HG03159 (cell line): ENCODE data around the gene CYTH1.

ENCODE experiments used
- ATAC-seq: cut with Tn5 transposase; IDR thresholded peaks from one replicate; pipeline ENCODE4 v1.9.1; 2021; ENCODE audit warnings: mild to moderate bottlenecking, moderate library complexity; ENCODE audit not compliant: unreplicated experiment

Gene CYTH1

GRCh38 chr17:78737332-78737731 is 44.7 kb downstream of the CYTH1 start:
- no peak for ATAC-seq

GRCh38 chr17:78736526-78737079 is 45.5 kb downstream of the CYTH1 start:
- peak; percentile 48 for ATAC-seq

GRCh38 chr17:78735832-78736525 is 46.1 kb downstream of the CYTH1 start:
- ATAC-seq: peak; percentile 9

- no peak for ATAC-seq
Measured at GRCh38 chr17:78734793-78735641, 47.1 kb downstream of the CYTH1 start.

- ATAC-seq: no peak
Measured at GRCh38 chr17:78732354-78732753, 49.7 kb downstream of the CYTH1 start.

GRCh38 chr17:78731904-78732303 is 50.2 kb downstream of the CYTH1 start:
- no peak for ATAC-seq

- ATAC-seq: no peak
Measured at GRCh38 chr17:78729641-78730040, 52.4 kb downstream of the CYTH1 start.

GRCh38 chr17:78728495-78728894 is 53.6 kb downstream of the CYTH1 start:
- ATAC-seq: no peak

- no peak for ATAC-seq
Measured at GRCh38 chr17:78727476-78728229, 54.4 kb downstream of the CYTH1 start.

GRCh38 chr17:78727057-78727456 is 55.0 kb downstream of the CYTH1 start:
- no peak for ATAC-seq

GRCh38 chr17:78726513-78726912 is 55.6 kb downstream of the CYTH1 start:
- no peak for ATAC-seq

GRCh38 chr17:78725448-78726021 is 56.5 kb downstream of the CYTH1 start:
- ATAC-seq: peak; percentile 51

GRCh38 chr17:78724999-78725398 is 57.1 kb downstream of the CYTH1 start:
- ATAC-seq: no peak

GRCh38 chr17:78724544-78724943 is 57.5 kb downstream of the CYTH1 start:
- ATAC-seq: no peak

- no peak for ATAC-seq
Measured at GRCh38 chr17:78723957-78724356, 58.1 kb downstream of the CYTH1 start.

GRCh38 chr17:78723001-78723796 is 58.9 kb downstream of the CYTH1 start:
- ATAC-seq: no peak

GRCh38 chr17:78722246-78722761 is 59.8 kb downstream of the CYTH1 start:
- no peak for ATAC-seq

GRCh38 chr17:78719630-78720298 is 62.3 kb downstream of the CYTH1 start:
- no peak for ATAC-seq

- no peak for ATAC-seq
Measured at GRCh38 chr17:78718575-78719208, 63.4 kb downstream of the CYTH1 start.
